ENCODE measurements around the gene PBX3.

PBX3 gene

GRCh38 chr9:125826850-125827249 lies 79.7 kb downstream of the PBX3 start:
- no peak for DNase-seq

GRCh38 chr9:125829743-125830142 lies 82.6 kb downstream of the PBX3 start:
- no peak for DNase-seq

DNA sequence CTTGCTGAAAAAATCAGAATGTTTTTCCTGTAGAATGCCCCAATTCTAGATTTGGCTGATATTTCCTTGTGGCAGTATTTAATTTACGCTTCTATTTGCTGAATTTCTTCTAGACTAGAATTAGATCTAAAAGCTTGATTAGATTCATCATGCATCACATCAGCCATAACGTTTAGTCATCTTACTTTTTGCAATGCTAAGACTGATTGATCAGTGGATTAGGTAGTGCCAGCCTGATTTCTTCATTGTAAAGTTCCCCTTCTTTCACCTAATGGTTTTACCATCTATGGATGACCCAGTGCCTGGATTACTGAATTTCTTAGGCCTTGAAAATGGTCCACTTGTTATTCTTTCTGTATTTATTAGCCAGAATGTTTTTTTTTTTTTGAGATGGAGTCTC lies 83.9 kb downstream of the PBX3 start:
- DNase-seq: no peak

DNA sequence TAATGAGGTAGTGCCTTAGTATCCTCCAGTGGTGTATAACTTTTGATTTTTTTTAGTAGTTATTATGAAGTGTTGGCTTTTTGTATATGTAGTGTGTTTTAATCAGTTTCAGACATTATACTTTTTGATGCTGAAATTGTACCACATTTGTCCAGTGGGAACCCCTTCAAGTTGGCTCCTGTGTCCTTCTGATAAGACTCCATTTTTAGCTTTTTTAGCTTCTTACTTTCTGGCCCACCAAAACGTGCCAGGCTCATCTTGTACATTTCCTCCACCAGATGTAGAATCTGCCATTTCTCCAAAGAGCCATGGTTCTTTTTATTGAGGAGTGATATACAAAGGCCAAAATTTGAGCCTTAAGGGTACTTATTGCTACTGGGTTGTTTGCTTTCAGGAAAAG lies 84.4 kb downstream of the PBX3 start:
- DNase-seq: no peak

GRCh38 chr9:125835655-125836054 lies 88.5 kb downstream of the PBX3 start:
- DNase-seq: no peak

GRCh38 chr9:125839317-125839716 lies 92.1 kb downstream of the PBX3 start:
- DNase-seq: peak; percentile 58 to 59

DNA sequence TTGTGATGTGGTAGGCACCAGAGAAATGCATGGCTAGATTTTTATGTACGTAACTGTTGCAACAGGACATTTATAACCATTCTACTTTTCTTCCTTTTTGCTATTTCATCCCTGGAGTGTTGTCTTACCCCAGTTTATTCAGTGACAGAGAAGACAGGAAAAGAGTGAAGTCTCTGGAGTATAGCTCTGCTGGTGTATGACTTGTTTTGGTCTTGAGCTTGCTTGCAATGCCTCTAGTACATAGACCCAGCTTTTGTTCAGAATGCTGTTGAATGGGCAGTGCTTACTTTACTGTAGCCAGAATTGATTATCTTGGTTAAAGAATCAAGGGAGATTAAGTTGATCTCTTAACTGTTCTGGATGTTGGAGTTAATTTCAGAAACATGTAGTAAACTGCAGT lies 94.3 kb downstream of the PBX3 start:
- no peak for DNase-seq

GRCh38 chr9:125842242-125842641 lies 95.1 kb downstream of the PBX3 start:
- DNase-seq: no peak

DNA sequence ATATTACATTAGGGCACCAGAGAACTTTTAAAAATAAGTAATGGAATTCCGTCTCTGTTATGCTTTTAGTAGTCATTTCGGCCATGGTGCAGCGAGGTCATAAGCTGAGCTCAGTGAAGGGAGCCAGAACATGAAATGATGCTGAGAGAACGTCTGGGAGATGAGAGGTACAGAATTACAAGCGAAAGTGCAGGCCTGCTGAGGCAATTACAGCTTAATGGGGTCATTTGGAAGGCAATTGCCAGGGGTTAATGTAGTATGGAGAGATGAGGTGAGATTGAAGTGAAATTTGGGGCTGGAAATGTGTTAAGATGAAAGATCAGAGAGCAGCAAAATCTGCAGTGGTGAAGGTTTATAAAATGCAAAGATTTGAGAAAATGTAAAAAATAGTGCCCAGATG lies 96.5 kb downstream of the PBX3 start:
- DNase-seq: no peak

DNA sequence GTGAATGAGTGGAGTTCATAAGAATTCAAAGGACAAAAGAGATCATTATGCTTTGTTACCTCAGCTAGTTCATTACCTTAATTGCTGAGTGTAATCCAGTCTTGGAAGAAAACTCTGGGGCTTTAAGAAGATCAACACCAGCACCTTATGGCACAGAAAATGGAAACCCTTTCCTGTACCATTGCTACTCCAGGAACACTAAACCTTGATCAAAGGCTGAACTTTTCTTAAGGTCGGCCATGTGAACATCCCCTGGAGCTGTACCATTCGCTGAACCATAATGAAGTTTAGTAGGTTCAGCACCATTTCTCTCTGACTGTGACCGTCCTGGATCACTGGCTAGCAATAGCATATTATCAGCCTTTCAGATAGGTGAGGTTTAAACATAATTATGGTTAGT lies 97.4 kb downstream of the PBX3 start:
- no peak for DNase-seq

GRCh38 chr9:125845271-125845808 lies 98.2 kb downstream of the PBX3 start:
- no peak for DNase-seq

GRCh38 chr9:125847735-125848134 lies 100.6 kb downstream of the PBX3 start:
- DNase-seq: no peak

DNA sequence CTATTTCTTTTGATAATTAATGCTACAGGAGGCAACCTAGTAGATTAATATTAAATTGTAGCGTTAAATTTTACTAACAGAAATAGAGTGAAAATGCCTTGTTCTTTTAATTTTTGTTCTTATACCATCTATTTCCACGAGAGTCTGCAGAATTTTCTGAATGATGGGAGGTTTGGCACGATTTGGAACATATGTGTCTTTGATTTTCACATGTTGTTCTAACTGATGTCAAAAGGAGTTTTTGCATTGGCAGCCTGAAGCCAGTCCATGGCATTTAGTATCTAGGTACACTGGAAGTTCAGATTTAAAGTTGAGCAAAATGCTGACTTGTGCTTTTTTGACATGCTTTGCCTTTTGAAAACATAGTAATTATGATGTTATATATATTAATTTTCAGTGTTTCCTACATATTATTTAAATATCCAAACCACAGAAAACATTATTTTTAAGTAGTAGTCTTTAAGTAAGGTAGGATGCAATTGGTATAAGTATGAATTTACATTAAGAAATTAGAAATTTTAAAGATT lies 103.0 kb downstream of the PBX3 start:
- no peak for DNase-seq

- no peak for DNase-seq
Observed at GRCh38 chr9:125850763-125851162, 103.6 kb downstream of the PBX3 start.

GRCh38 chr9:125851979-125852378 lies 104.8 kb downstream of the PBX3 start:
- no peak for DNase-seq

GRCh38 chr9:125852386-125852785 lies 105.2 kb downstream of the PBX3 start:
- DNase-seq: no peak

GRCh38 chr9:125854553-125855275 lies 107.5 kb downstream of the PBX3 start:
- no peak for DNase-seq

DNA sequence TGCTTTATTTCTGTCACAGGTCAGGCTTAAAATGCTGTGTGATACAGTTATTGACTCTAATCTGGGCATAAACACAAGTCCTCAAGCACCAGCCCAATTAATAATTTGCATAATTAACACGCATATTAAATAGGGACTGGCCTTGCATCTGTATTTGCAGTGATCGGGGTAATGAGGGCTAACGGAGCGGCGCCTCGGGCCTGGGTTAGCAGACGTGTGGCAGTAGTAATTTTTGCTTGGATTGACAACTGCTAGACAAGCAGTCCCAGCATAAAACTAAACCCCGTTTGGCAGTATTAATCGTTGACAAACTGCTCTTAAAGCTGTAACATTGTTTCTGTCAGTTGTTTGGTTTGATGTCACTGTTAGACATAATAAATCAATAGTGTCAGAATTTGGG lies 109.2 kb downstream of the PBX3 start:
- DNase-seq: no peak

DNA sequence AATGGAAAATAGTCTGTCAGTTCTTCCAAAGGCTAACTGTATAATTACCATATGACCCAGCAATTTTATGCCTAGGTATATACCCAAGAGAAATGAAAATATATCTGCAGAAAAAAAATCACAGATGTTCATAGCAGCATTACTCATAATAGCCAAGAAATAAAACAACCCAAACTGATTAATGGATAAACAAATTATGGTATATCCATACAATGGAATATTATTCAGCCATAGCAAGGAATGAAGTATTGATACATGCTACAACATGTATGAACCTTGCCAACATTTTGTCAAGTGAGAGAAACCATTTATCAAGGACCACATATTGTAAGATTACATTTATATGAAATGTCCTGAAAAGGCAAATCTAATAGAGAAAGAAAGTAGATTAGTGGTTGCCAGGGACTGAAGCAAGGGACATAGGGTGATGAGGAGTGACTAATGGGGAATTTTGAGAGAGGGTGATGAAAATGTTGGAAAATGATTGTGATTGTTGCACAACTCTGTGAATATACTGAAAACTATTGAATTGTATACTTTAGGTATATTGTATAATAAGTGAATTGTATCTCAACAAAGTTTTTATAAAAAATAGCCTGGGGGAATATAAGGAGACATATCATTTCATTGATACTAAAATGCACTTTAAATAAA lies 114.4 kb downstream of the PBX3 start:
- DNase-seq: no peak

GRCh38 chr9:125863923-125864322 lies 116.8 kb downstream of the PBX3 start:
- DNase-seq: no peak

DNA sequence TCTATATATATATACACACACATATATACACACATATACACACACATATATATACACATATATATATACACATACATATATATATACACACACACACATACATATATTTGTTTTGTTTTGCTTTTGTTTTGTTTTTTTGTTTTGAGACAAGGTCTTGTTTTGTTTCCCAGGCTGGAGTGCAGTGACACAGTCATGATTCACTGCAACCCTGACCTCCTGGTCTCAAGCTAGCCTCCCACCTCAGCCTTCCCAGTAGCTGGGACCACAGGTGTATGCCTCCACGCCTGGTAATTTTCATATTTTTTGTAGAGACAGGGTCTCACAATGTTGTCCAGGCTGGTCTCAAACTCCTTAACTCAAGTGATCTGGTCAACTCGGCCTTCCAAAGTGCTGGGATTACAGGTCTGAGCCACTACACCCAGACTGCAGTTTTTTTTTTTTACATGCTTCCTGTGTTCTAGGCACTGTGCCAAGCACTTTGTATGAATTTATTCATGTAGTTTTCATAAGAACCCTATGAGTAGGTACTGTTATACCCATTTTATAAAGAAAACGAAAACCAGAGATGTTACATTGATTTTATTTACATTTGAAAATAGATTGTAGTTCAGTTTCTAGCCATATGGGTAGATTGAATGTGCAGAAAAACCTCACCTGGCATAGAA lies 120.7 kb downstream of the PBX3 start:
- DNase-seq: no peak

- DNase-seq: no peak
Observed at GRCh38 chr9:125878164-125878631, 131.0 kb downstream of the PBX3 start.

DNA sequence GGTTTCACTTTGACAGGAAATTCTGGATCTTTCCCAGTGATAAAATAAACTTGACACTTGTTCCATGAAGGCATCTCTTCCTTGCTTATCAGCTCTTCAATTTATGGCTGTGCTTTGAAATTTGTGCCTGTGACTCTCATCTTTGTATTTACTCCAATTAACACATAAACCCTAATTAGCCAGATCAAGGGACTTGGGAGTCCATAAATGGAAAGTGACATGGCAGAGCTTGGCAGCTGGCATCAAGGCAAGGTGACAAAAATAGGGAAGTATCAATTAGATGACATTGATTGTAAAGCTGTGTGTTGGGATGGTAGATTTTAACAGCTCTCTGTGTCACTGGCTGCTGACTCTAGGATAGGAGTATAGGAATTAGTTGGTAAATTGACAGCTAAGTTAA lies 133.9 kb downstream of the PBX3 start:
- no peak for DNase-seq
